ENCODE results near the gene NRP2. TPM values are rescaled to one million over a fixed set of nuclear protein-coding genes. Genes with fewer than 3 reads are reported as not detected.

The NRP2 gene
- total RNA-seq = 5.1 TPM
- long read RNA-seq, partial matches to known transcripts = 1 of 4 reads
- long read RNA-seq, other reads (novel, unspliced or antisense) = 2 of 4 reads

GRCh38 chr2:205682239-205682970 lies at the start of gene NRP2:
NRP2 (plus strand) TSS chr2:205682501; CDS start chr2:205683291, 790 bp downstream.
- intact Hi-C loops (cut with DNase I) = no loop called here

GRCh38 chr2:205633994-205634393 lies 48.3 kb upstream of the NRP2 start:
- DNase-seq (no peak), ATAC-seq (ENCODE audit: poor library complexity) (no peak)
- intact Hi-C loops (cut with DNase I) = no loop called here

More at GRCh38 chr2:205682239-205682970, at the start of gene NRP2:
- ATAC-seq (ENCODE audit: poor library complexity) = peak; percentile 93
- peak; percentile 90 for DNase-seq

GRCh38 chr2:205636549-205637319 lies 45.6 kb upstream of the NRP2 start:
- DNase-seq (no peak), ATAC-seq (ENCODE audit: poor library complexity) (no peak)
- intact Hi-C loops (cut with DNase I) = no loop called here

GRCh38 chr2:205637320-205637602 lies 45.0 kb upstream of the NRP2 start:
- intact Hi-C loops (cut with DNase I) = no loop called here
- ATAC-seq (ENCODE audit: poor library complexity) (no peak), DNase-seq (no peak)

GRCh38 chr2:205637779-205638503 lies 44.4 kb upstream of the NRP2 start:
- DNase-seq (no peak), ATAC-seq (ENCODE audit: poor library complexity) (no peak)
- intact Hi-C loops (cut with DNase I) = no loop called here

GRCh38 chr2:205640716-205641115 lies 41.6 kb upstream of the NRP2 start:
- DNase-seq (no peak), ATAC-seq (ENCODE audit: poor library complexity) (no peak)
- intact Hi-C loops (cut with DNase I) = no loop called here

GRCh38 chr2:205642599-205643356 lies 39.5 kb upstream of the NRP2 start:
- ATAC-seq (ENCODE audit: poor library complexity) (no peak), DNase-seq (no peak)
- intact Hi-C loops (cut with DNase I) = no loop called here

GRCh38 chr2:205643391-205643885 lies 38.9 kb upstream of the NRP2 start:
- DNase-seq = no peak
- intact Hi-C loops (cut with DNase I) = no loop called here
- ATAC-seq (ENCODE audit: poor library complexity) = no peak

GRCh38 chr2:205644018-205644417 lies 38.3 kb upstream of the NRP2 start:
- no peak for DNase-seq
- ATAC-seq (ENCODE audit: poor library complexity) = no peak
- intact Hi-C loops (cut with DNase I) = no loop called here

GRCh38 chr2:205646680-205647079 lies 35.6 kb upstream of the NRP2 start:
- intact Hi-C loops (cut with DNase I) = no loop called here
- ATAC-seq (ENCODE audit: poor library complexity) = no peak
- no peak for DNase-seq

- intact Hi-C loops (cut with DNase I) = no loop called here
- no peak for DNase-seq
- ATAC-seq (ENCODE audit: poor library complexity) = no peak
These were observed 31.9 kb upstream of the NRP2 start for GRCh38 chr2:205650450-205650849.

- no peak for DNase-seq
- intact Hi-C loops (cut with DNase I) = no loop called here
- no peak for ATAC-seq (ENCODE audit: poor library complexity)
These were observed 31.4 kb upstream of the NRP2 start for GRCh38 chr2:205650931-205651330.

GRCh38 chr2:205651719-205652118 lies 30.6 kb upstream of the NRP2 start:
- ATAC-seq (ENCODE audit: poor library complexity) (no peak), DNase-seq (no peak)
- intact Hi-C loops (cut with DNase I) = no loop called here

GRCh38 chr2:205654878-205655605 lies 27.3 kb upstream of the NRP2 start:
- intact Hi-C loops (cut with DNase I) = no loop called here
- ATAC-seq (ENCODE audit: poor library complexity) (no peak), DNase-seq (no peak)

- intact Hi-C loops (cut with DNase I) = no loop called here
These were observed 26.4 kb upstream of the NRP2 start for GRCh38 chr2:205655779-205656456.

GRCh38 chr2:205656461-205656860 lies 25.8 kb upstream of the NRP2 start:
- intact Hi-C loops (cut with DNase I) = no loop called here

More at GRCh38 chr2:205655779-205656456, 26.4 kb upstream of the NRP2 start:
- ATAC-seq (ENCODE audit: poor library complexity) (no peak), DNase-seq (no peak)

GRCh38 chr2:205656941-205657340 lies 25.4 kb upstream of the NRP2 start:
- no peak for DNase-seq
- no peak for ATAC-seq (ENCODE audit: poor library complexity)
- intact Hi-C loops (cut with DNase I) = no loop called here

More at GRCh38 chr2:205656461-205656860, 25.8 kb upstream of the NRP2 start:
- ATAC-seq (ENCODE audit: poor library complexity) = no peak
- DNase-seq = no peak

Data from Right ventricle myocardium superior (tissue), 1 donor.